GM12878 (cell line): ENCODE measurements around the gene H6PD. TPM values are rescaled to one million over a fixed set of nuclear protein-coding genes. Genes with fewer than 3 reads are reported as not detected.

Experiments
- ATAC-seq: fragments of 200-7000 bp; cut with Tn5 transposase; 3 replicates; pipeline ENCODE4 v1.9.1; 2020; ENCODE audit warnings: mild to moderate bottlenecking, moderate library complexity
- BruUV-seq: library from RNA; stranded (reverse); fragments of 400-500 nt; replicated peaks from 2 replicates; lab custom pipeline; 2021; lab: Mats Ljungman, UMichigan
- CTCF ChIA-PET: fragments of 300-600 bp; sonication (Branson Sonifier 250); formaldehyde crosslinking; extraction: SDS; loops from one replicate; lab custom pipeline; 2021; ENCODE audit warnings: inconsistent platforms; lab: Yijun Ruan, JAX
- POLR2A ChIA-PET: fragments of 350-600 bp; formaldehyde crosslinking; extraction: SDS; loops from one replicate; lab custom pipeline; 2021; ENCODE audit warnings: inconsistent platforms; lab: Charles Lee
- RAD21 ChIA-PET: fragments of 300-600 bp; sonication (Branson Sonifier 250); formaldehyde crosslinking; loops from one replicate; lab custom pipeline; 2023; ENCODE audit warnings: antibody characterized with exemption; ENCODE audit not compliant: unreplicated experiment; lab: Charles Lee
- SMC1A ChIA-PET: fragments of 300-600 bp; sonication (Branson Sonifier 250); formaldehyde crosslinking; loops from one replicate; lab custom pipeline; 2023; ENCODE audit not compliant: unreplicated experiment, uncharacterized antibody; lab: Charles Lee
- DNase-seq: peaks from one replicate; pipeline ENCODE4 v3.0.0-alpha.2; 2011; ENCODE audit warnings: low read depth, low spot score
- FAIRE-seq: peaks from 3 replicates; lab custom pipeline; 2011; peaks lifted over from hg19 to GRCh38; lab: Jason Lieb, UNC
- H2AFZ ChIP-seq: 2 replicates; pipeline ENCODE4 v1.6.0; 2011; ENCODE audit warnings: low read depth, low read length, control low read depth; ENCODE audit not compliant: control insufficient read depth
- H3K27ac ChIP-seq: 2 replicates; pipeline ENCODE4 v1.5.1; 2011; ENCODE audit warnings: control low read depth; ENCODE audit not compliant: control insufficient read depth, insufficient read depth
- H3K27me3 ChIP-seq, 2 experiments: replicated peaks in 1 of 2; 2 replicates each; pipeline versions ENCODE4 v1.6.0 to v1.6.1; 2011; ENCODE audit warnings: low read length in 1 of 2; ENCODE audit not compliant: control insufficient read depth in 2 of 2, insufficient read depth in 2 of 2
- H3K36me3 ChIP-seq, 2 experiments: 2 replicates each; pipeline ENCODE4 v1.5.1; 2011; ENCODE audit warnings: low read length in 1 of 2; ENCODE audit not compliant: control insufficient read depth in 2 of 2, insufficient read depth in 2 of 2
- H3K4me1 ChIP-seq: 2 replicates; pipeline ENCODE4 v1.6.1; 2011; ENCODE audit warnings: mild to moderate bottlenecking, low read length, moderate library complexity, mixed read lengths; ENCODE audit not compliant: control insufficient read depth, insufficient read depth
- H3K4me2 ChIP-seq: 2 replicates; pipeline ENCODE4 v1.6.0; 2011; ENCODE audit warnings: control low read depth; ENCODE audit not compliant: control insufficient read depth, insufficient read depth
- H3K4me3 ChIP-seq: fragments of 200-600 bp; sonication (generic); 2 replicates; pipeline ENCODE4 v1.5.1; 2016
- H3K79me2 ChIP-seq: 2 replicates; pipeline ENCODE4 v1.6.0; 2011; ENCODE audit warnings: low read length; ENCODE audit not compliant: control insufficient read depth, insufficient read depth
- H3K9ac ChIP-seq: 2 replicates; pipeline ENCODE4 v1.8.0; 2011; ENCODE audit warnings: low read length, control low read depth, mixed read lengths; ENCODE audit not compliant: control insufficient read depth, insufficient read depth
- H3K9me3 ChIP-seq: replicated peaks from 3 replicates; pipeline ENCODE4 v1.5.1; 2011; ENCODE audit warnings: mild to moderate bottlenecking, low read length; ENCODE audit not compliant: control insufficient read depth, insufficient read depth
- H4K20me1 ChIP-seq: 2 replicates; pipeline ENCODE4 v1.6.0; 2011; ENCODE audit not compliant: control insufficient read depth, insufficient read depth
- ASH2L ChIP-seq: fragments of 300-600, 200-600 bp; sonication (generic); IDR thresholded peaks from 2 replicates; pipeline ENCODE4 v1.6.1; 2017; ENCODE audit warnings: low read depth, mild to moderate bottlenecking, borderline replicate concordance
- BRCA1 ChIP-seq: IDR thresholded peaks from 2 replicates; pipeline ENCODE4 v1.6.1; 2011; ENCODE audit warnings: low read depth, low read length, improper control_type of control experiment
- EP300 ChIP-seq, 2 experiments: fragments of 150-350 bp in 1 of 2; IDR thresholded peaks; 2 replicates each; pipeline ENCODE4 v1.6.1; 2011 to 2012; ENCODE audit warnings: low read depth in 2 of 2, low read length in 2 of 2, borderline replicate concordance in 1 of 2, improper control_type of control experiment in 1 of 2, inconsistent platforms in 1 of 2; ENCODE audit not compliant: control insufficient read depth in 1 of 2
- GABPA ChIP-seq: IDR thresholded peaks from 2 replicates; pipeline ENCODE4 v1.6.1; 2014; ENCODE audit warnings: antibody characterized with exemption, low read depth, mild to moderate bottlenecking, inconsistent platforms
- NBN ChIP-seq: fragments of 450-650 bp; IDR thresholded peaks from 2 replicates; pipeline ENCODE4 v1.6.1; 2016
- NR2C2 ChIP-seq: IDR thresholded peaks from 2 replicates; pipeline ENCODE4 v1.6.1; 2011; ENCODE audit warnings: borderline replicate concordance, low read depth; ENCODE audit not compliant: control insufficient read depth, insufficient read length
- POLR2AphosphoS5 ChIP-seq: IDR thresholded peaks from 2 replicates; pipeline ENCODE4 v1.6.1; 2011; ENCODE audit warnings: mild to moderate bottlenecking, low read length, inconsistent platforms
- POU2F2 ChIP-seq: IDR thresholded peaks from 3 replicates; pipeline ENCODE4 v1.6.1; 2011; ENCODE audit warnings: low read depth, mild to moderate bottlenecking, low read length, borderline replicate concordance
- RUNX3 ChIP-seq: IDR thresholded peaks from 2 replicates; pipeline ENCODE4 v1.6.1; 2012; ENCODE audit warnings: low read length, inconsistent platforms
- SP1 ChIP-seq: IDR thresholded peaks from one replicate; pipeline ENCODE4 v1.6.1; 2011; ENCODE audit warnings: low read depth, low read length
- SPI1 ChIP-seq: IDR thresholded peaks from 2 replicates; pipeline ENCODE4 v1.6.1; 2011; ENCODE audit warnings: low read depth, mild to moderate bottlenecking, low read length, moderate library complexity, borderline replicate concordance; ENCODE audit not compliant: insufficient read depth
- ZNF384 ChIP-seq: IDR thresholded peaks from 2 replicates; pipeline ENCODE4 v1.6.1; 2012; ENCODE audit warnings: low read depth, mild to moderate bottlenecking, low read length, improper control_type of control experiment, borderline replicate concordance
- ZZZ3 ChIP-seq: IDR thresholded peaks from 2 replicates; pipeline ENCODE4 v1.6.1; 2011; ENCODE audit warnings: low read depth; ENCODE audit not compliant: control insufficient read depth, insufficient read length
- WGBS: methylation state at CpG from one replicate; pipeline ENCODE4 v1.1.6; 2016; ENCODE audit warnings: low lambda C conversion rate; ENCODE audit not compliant: insufficient replicate concordance, insufficient coverage; ENCODE audit errors: missing lambda C conversion rate; 5-methylcytosine and 5-hydroxymethylcytosine counted together
- in situ Hi-C: fragments of 300-500 bp; cut with MboI; formaldehyde crosslinking; loops from 9 replicates; pipeline ENCODE4 v1.14.3; 2018; ENCODE audit warnings: mixed read lengths
- intact Hi-C: fragments of 100-400 bp; cut with micrococcal nuclease; formaldehyde crosslinking; loops from one replicate; pipeline ENCODE4 v1.14.2; 2022; ENCODE audit not compliant: unreplicated experiment
- polyA plus RNA-seq, 11 experiments: library from polyadenylated mRNA; depleted of rRNA in 4 of 11; unstranded in 6 of 11; stranded (reverse) in 5 of 11; fragments of >200 nt; fragmentation: Nextera tagmentation in 4 of 11; fragmentation: Illumina TruSeq in 1 of 11; extraction: Ambion mirVana in 4 of 11; extraction: Trizol in 1 of 11; gene quantifications; 1 replicate in 1 of 11; 2 replicates in 10 of 11; pipeline versions ENCODE4 v1.2.1 to v1.2.3, GENCODE V29; 2011 to 2016; ENCODE audit warnings: inconsistent platforms in 2 of 11, missing spikeins in 2 of 11, low read depth in 1 of 11
- total RNA-seq, 4 experiments: library from RNA; depleted of rRNA in 3 of 4; stranded (reverse); fragments of >200 nt in 3 of 4; fragmentation: Illumina TruSeq in 1 of 4; extraction: Trizol in 1 of 4; gene quantifications; 2 replicates each; pipeline versions ENCODE4 v1.2.1 to v1.2.3, GENCODE V29; 2013 to 2021
- TF ChIP-seq, protein P1 (sequence below): fragments of 450-650 bp; formaldehyde crosslinking; IDR thresholded peaks from 2 replicates; pipeline ENCODE4 v1.4.0; 2022; ENCODE audit warnings: mild to moderate bottlenecking, moderate library complexity
- TF ChIP-seq, protein P2 (sequence below): fragments of 450-650 bp; IDR thresholded peaks from 2 replicates; pipeline ENCODE4 v1.6.1; 2018; ENCODE audit warnings: mild to moderate bottlenecking, low read depth, moderate library complexity; ENCODE audit not compliant: partially characterized antibody
- TF ChIP-seq, protein P3 (sequence below): IDR thresholded peaks from 2 replicates; pipeline ENCODE4 v1.6.1; 2012; ENCODE audit warnings: low read length, inconsistent platforms
- TF ChIP-seq, protein P4 (sequence below): IDR thresholded peaks from 2 replicates; pipeline ENCODE4 v1.6.1; 2012; ENCODE audit warnings: low read depth, low read length, improper control_type of control experiment

H6PD gene
- total and polyA plus RNA-seq, 10 of the 15 experiments (the other 5 are each of a cell fraction or from before 2014, with no cell fraction given): 1.2 to 20.7 (median 7.7) TPM

DNA sequence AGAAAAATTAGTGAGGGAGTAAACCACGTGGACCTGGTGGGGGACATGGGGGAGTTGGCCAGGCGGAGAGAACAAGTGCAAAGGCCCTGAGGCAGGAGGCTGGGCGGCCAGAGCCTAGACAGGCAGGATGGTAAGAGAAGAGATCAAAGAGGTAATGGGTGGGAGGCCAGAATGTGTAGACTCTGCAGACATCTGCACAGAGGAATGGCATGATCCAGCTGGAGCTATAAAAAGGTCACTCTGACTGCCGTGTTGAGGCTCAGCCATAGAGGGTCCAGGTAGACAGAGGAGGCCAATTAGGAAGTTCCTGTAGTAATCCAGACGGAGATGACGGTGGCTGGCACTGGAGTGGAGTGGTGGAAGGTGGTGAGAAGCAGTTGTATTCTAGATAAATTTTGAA is 3.6 kb downstream of the H6PD start:
- RAD21 ChIA-PET: no interaction called here
- in situ Hi-C loops: no loop called here
- no peak for TF ChIP-seq NBN
- no peak for TF ChIP-seq GABPA
- TF ChIP-seq, protein P1, sequence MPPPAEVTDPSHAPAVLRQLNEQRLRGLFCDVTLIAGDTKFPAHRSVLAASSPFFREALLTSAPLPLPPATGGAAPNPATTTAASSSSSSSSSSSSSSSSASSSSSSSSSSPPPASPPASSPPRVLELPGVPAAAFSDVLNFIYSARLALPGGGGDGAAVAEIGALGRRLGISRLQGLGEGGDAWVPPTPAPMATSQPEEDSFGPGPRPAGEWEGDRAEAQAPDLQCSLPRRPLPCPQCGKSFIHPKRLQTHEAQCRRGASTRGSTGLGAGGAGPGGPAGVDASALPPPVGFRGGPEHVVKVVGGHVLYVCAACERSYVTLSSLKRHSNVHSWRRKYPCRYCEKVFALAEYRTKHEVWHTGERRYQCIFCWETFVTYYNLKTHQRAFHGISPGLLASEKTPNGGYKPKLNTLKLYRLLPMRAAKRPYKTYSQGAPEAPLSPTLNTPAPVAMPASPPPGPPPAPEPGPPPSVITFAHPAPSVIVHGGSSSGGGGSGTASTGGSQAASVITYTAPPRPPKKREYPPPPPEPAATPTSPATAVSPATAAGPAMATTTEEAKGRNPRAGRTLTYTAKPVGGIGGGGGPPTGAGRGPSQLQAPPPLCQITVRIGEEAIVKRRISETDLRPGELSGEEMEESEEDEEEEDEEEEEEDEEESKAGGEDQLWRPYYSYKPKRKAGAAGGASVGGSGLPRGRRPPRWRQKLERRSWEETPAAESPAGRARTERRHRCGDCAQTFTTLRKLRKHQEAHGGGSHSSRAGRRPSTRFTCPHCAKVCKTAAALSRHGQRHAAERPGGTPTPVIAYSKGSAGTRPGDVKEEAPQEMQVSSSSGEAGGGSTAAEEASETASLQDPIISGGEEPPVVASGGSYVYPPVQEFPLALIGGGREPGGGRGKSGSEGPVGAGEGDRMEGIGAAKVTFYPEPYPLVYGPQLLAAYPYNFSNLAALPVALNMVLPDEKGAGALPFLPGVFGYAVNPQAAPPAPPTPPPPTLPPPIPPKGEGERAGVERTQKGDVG (CRISPR knock-in tag): no peak
- TF ChIP-seq SP1: no peak
- TF ChIP-seq POLR2AphosphoS5: no peak
- TF ChIP-seq NR2C2: no peak
- TF ChIP-seq ASH2L: no peak
- no peak for TF ChIP-seq SPI1
- TF ChIP-seq EP300 (IDR thresholded peaks at IDR 0.05; ENCODE audit: borderline replicate concordance in 1 of 2, control insufficient read depth in 1 of 2, low read depth in 2 of 2, low read length in 2 of 2): no peak
- no peak for TF ChIP-seq RUNX3
- TF ChIP-seq ZZZ3: no peak
- TF ChIP-seq, protein P2, sequence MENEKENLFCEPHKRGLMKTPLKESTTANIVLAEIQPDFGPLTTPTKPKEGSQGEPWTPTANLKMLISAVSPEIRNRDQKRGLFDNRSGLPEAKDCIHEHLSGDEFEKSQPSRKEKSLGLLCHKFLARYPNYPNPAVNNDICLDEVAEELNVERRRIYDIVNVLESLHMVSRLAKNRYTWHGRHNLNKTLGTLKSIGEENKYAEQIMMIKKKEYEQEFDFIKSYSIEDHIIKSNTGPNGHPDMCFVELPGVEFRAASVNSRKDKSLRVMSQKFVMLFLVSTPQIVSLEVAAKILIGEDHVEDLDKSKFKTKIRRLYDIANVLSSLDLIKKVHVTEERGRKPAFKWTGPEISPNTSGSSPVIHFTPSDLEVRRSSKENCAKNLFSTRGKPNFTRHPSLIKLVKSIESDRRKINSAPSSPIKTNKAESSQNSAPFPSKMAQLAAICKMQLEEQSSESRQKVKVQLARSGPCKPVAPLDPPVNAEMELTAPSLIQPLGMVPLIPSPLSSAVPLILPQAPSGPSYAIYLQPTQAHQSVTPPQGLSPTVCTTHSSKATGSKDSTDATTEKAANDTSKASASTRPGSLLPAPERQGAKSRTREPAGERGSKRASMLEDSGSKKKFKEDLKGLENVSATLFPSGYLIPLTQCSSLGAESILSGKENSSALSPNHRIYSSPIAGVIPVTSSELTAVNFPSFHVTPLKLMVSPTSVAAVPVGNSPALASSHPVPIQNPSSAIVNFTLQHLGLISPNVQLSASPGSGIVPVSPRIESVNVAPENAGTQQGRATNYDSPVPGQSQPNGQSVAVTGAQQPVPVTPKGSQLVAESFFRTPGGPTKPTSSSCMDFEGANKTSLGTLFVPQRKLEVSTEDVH: no peak
- TF ChIP-seq, protein P3, sequence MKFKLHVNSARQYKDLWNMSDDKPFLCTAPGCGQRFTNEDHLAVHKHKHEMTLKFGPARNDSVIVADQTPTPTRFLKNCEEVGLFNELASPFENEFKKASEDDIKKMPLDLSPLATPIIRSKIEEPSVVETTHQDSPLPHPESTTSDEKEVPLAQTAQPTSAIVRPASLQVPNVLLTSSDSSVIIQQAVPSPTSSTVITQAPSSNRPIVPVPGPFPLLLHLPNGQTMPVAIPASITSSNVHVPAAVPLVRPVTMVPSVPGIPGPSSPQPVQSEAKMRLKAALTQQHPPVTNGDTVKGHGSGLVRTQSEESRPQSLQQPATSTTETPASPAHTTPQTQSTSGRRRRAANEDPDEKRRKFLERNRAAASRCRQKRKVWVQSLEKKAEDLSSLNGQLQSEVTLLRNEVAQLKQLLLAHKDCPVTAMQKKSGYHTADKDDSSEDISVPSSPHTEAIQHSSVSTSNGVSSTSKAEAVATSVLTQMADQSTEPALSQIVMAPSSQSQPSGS: no peak
- no peak for TF ChIP-seq BRCA1
- TF ChIP-seq, protein P4, sequence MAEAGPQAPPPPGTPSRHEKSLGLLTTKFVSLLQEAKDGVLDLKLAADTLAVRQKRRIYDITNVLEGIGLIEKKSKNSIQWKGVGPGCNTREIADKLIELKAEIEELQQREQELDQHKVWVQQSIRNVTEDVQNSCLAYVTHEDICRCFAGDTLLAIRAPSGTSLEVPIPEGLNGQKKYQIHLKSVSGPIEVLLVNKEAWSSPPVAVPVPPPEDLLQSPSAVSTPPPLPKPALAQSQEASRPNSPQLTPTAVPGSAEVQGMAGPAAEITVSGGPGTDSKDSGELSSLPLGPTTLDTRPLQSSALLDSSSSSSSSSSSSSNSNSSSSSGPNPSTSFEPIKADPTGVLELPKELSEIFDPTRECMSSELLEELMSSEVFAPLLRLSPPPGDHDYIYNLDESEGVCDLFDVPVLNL: no peak
- no peak for TF ChIP-seq ZNF384
- no peak for TF ChIP-seq POU2F2

More for the DNA sequence above, 3.6 kb downstream of the H6PD start:
- H3K9me3 ChIP-seq: no peaks in the 10 kb centered on the region
- ATAC-seq (no peak), FAIRE-seq (no peak), DNase-seq (no peak)
- no TSS peak for BruUV-seq
- H3K27ac ChIP-seq: no peak overlapping the region
- no peaks in the 10 kb centered on the region for H4K20me1 ChIP-seq
- POLR2A ChIA-PET: no interaction called here
- no peak overlapping the region for H3K4me3 ChIP-seq
- intact Hi-C loops: no loop called here
- SMC1A ChIA-PET: no interaction called here
- no peak overlapping the region for H2AFZ ChIP-seq
- no peak overlapping the region for H3K4me2 ChIP-seq
- peaks cover 6% of the 10 kb centered on the region for H3K79me2 ChIP-seq
- 89% methylated on average over 6 of the region's 6 CpGs for WGBS
- no peaks in the 10 kb centered on the region; a peak in 1 of 4 replicates for H3K36me3 ChIP-seq
- H3K9ac ChIP-seq: no peak overlapping the region
- H3K27me3 ChIP-seq: no peaks in the 10 kb centered on the region
- CTCF ChIA-PET: interaction anchor here (1.1 kb wide), 1 partner anchor 21 kb away, joined by 3 read pairs; no protein-coding TSS in a partner anchor
- H3K4me1 ChIP-seq: peaks cover 18% of the 10 kb centered on the region
